Neural cell (in vitro differentiated cells): ENCODE measurements around the gene PLEKHM1.

ENCODE experiments used
- EP300 ChIP-seq: fragments of 450-650 bp; conservative IDR thresholded peaks from 2 replicates; pipeline ENCODE4 v1.6.1; 2014; ENCODE audit warnings: antibody characterized with exemption, mild to moderate bottlenecking, moderate library complexity; ENCODE audit not compliant: poor library complexity, severe bottlenecking
- EZH2 ChIP-seq: fragments of 200-600, 300-800 bp; shearing (Covaris generic), sonication (generic); IDR thresholded peaks from 2 replicates; pipeline ENCODE4 v1.6.1; 2014; ENCODE audit warnings: antibody characterized with exemption, low read length, borderline replicate concordance, mild to moderate bottlenecking; ENCODE audit not compliant: insufficient read depth, poor library complexity, severe bottlenecking
- MXI1 ChIP-seq: fragments of 450-650 bp; conservative IDR thresholded peaks from 2 replicates; pipeline ENCODE4 v1.6.1; 2014; ENCODE audit warnings: antibody characterized with exemption, mild to moderate bottlenecking; ENCODE audit not compliant: poor library complexity, severe bottlenecking
- POLR2AphosphoS5 ChIP-seq: IDR thresholded peaks from 2 replicates; pipeline ENCODE4 v1.6.1; 2012
- TAF1 ChIP-seq: IDR thresholded peaks from 2 replicates; pipeline ENCODE4 v1.6.1; 2012; ENCODE audit warnings: low read depth
- TF ChIP-seq, protein P1 (sequence below): fragments of 450-650 bp; IDR thresholded peaks from 2 replicates; pipeline ENCODE4 v1.5.1; 2014; ENCODE audit warnings: antibody characterized with exemption, mild to moderate bottlenecking, moderate library complexity; ENCODE audit not compliant: poor library complexity, severe bottlenecking

DNA sequence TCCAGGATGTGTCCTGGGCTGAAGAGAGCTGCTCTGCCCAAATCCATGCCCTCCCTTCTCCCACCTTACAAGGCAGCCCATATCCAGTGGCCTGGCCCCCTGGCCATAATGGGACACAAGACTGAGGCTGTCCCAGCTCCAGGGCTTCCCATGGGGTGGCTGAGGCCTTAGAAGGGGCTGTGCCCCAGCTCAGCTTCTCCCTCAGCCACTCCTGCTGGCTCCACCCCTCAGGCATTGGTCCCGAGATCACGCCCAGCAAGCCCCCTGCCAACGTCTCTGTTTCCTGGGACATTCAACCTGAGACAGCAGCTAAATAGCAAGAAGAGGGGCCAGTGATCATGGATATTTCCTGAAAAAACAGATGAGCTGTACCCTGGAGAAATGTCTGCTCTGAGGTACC lies 101.2 kb downstream of the PLEKHM1 start:
- TF ChIP-seq, protein P1, sequence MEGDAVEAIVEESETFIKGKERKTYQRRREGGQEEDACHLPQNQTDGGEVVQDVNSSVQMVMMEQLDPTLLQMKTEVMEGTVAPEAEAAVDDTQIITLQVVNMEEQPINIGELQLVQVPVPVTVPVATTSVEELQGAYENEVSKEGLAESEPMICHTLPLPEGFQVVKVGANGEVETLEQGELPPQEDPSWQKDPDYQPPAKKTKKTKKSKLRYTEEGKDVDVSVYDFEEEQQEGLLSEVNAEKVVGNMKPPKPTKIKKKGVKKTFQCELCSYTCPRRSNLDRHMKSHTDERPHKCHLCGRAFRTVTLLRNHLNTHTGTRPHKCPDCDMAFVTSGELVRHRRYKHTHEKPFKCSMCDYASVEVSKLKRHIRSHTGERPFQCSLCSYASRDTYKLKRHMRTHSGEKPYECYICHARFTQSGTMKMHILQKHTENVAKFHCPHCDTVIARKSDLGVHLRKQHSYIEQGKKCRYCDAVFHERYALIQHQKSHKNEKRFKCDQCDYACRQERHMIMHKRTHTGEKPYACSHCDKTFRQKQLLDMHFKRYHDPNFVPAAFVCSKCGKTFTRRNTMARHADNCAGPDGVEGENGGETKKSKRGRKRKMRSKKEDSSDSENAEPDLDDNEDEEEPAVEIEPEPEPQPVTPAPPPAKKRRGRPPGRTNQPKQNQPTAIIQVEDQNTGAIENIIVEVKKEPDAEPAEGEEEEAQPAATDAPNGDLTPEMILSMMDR, result no peak
- TF ChIP-seq EZH2, result no peak
- TF ChIP-seq EP300, result no peak
- no peak for TF ChIP-seq MXI1
- TF ChIP-seq TAF1, result no peak
- TF ChIP-seq POLR2AphosphoS5, result no peak
